GM19463 (cell line): Measurements from ENCODE around the gene GPC6.

Experiments
- ATAC-seq: cut with Tn5 transposase; IDR thresholded peaks from one replicate; pipeline ENCODE4 v1.9.1; 2021; ENCODE audit warnings: mild to moderate bottlenecking, moderate library complexity; ENCODE audit not compliant: unreplicated experiment

GPC6 gene

GRCh38 chr13:93368296-93368695 is 141.7 kb downstream of the GPC6 start:
- ATAC-seq = no peak

- ATAC-seq = no peak
These were observed 142.1 kb downstream of the GPC6 start for GRCh38 chr13:93368718-93369117.

- ATAC-seq = no peak
These were observed 146.2 kb downstream of the GPC6 start for GRCh38 chr13:93372856-93373255.

GRCh38 chr13:93375491-93375890 is 148.9 kb downstream of the GPC6 start:
- no peak for ATAC-seq

- ATAC-seq = no peak
These were observed 150.6 kb downstream of the GPC6 start for GRCh38 chr13:93377196-93377595.

GRCh38 chr13:93378184-93378583 is 151.6 kb downstream of the GPC6 start:
- no peak for ATAC-seq

- no peak for ATAC-seq
These were observed 159.5 kb downstream of the GPC6 start for GRCh38 chr13:93386116-93386515.

- no peak for ATAC-seq
These were observed 162.1 kb downstream of the GPC6 start for GRCh38 chr13:93388701-93389100.

GRCh38 chr13:93397619-93398018 is 171.0 kb downstream of the GPC6 start:
- no peak for ATAC-seq

GRCh38 chr13:93398167-93399035 is 171.8 kb downstream of the GPC6 start:
- ATAC-seq = no peak

- no peak for ATAC-seq
These were observed 172.6 kb downstream of the GPC6 start for GRCh38 chr13:93399212-93399611.

- ATAC-seq = no peak
These were observed 179.5 kb downstream of the GPC6 start for GRCh38 chr13:93406136-93406535.

- ATAC-seq = no peak
These were observed 180.9 kb downstream of the GPC6 start for GRCh38 chr13:93407551-93407950.

- ATAC-seq = no peak
These were observed 182.4 kb downstream of the GPC6 start for GRCh38 chr13:93409001-93409400.

GRCh38 chr13:93409816-93410215 is 183.2 kb downstream of the GPC6 start:
- ATAC-seq = no peak

GRCh38 chr13:93411186-93411680 is 184.6 kb downstream of the GPC6 start:
- no peak for ATAC-seq

GRCh38 chr13:93412676-93413075 is 186.1 kb downstream of the GPC6 start:
- ATAC-seq = no peak

GRCh38 chr13:93413972-93414717 is 187.5 kb downstream of the GPC6 start:
- no peak for ATAC-seq

- ATAC-seq = no peak
These were observed 190.2 kb downstream of the GPC6 start for GRCh38 chr13:93416736-93417355.

- no peak for ATAC-seq
These were observed 191.8 kb downstream of the GPC6 start for GRCh38 chr13:93418398-93418797.

GRCh38 chr13:93420206-93420605 is 193.6 kb downstream of the GPC6 start:
- ATAC-seq = no peak
